HepG2 (cell line): ENCODE results near the gene NFE2L1. TPM values are rescaled to one million over a fixed set of nuclear protein-coding genes. Genes with fewer than 3 reads are reported as not detected.

Source experiments
- ATAC-seq: fragments of 200-7000 bp; cut with Tn5 transposase; 3 replicates; pipeline ENCODE4 v1.9.1; 2020; ENCODE audit warnings: mild to moderate bottlenecking, moderate library complexity
- BruUV-seq: library from RNA; stranded (reverse); fragments of 400-500 nt; replicated peaks from 2 replicates; lab custom pipeline; 2021; lab: Mats Ljungman, UMichigan
- CTCF ChIA-PET: fragments of 300-600 bp; formaldehyde crosslinking; extraction: SDS; loops from one replicate; lab custom pipeline; 2021; ENCODE audit warnings: low total read pairs, inconsistent platforms, low intra/inter-chr PET ratio; lab: Yijun Ruan, JAX
- POLR2A ChIA-PET: fragments of 350-600 bp; sonication (Branson Sonifier 250); formaldehyde crosslinking; loops from one replicate; lab custom pipeline; 2020; ENCODE audit warnings: antibody characterized with exemption, inconsistent platforms; lab: Yijun Ruan, JAX
- DNase-seq: peaks from one replicate; pipeline ENCODE4 v3.0.0-alpha.2; 2015; ENCODE audit warnings: low spot score
- FAIRE-seq: peaks from 3 replicates; lab custom pipeline; 2011; peaks lifted over from hg19 to GRCh38; lab: Jason Lieb, UNC
- H2AFZ ChIP-seq: one replicate; pipeline ENCODE4 v1.6.1; 2011; ENCODE audit warnings: low read length, inconsistent platforms
- H3K27ac ChIP-seq: fragments of 300-600 bp; 3 replicates; pipeline ENCODE4 v1.8.0; 2011; ENCODE audit warnings: mixed run types, mild to moderate bottlenecking, mixed read lengths, low read length, inconsistent platforms; ENCODE audit not compliant: insufficient read depth; ENCODE audit errors: extremely low read length
- H3K27me3 ChIP-seq, 2 experiments: fragments of 200-600 bp in 1 of 2; 2 replicates in 1 of 2; 3 replicates in 1 of 2; pipeline versions ENCODE4 v1.6.0 to v1.8.0; 2011; ENCODE audit warnings: low read length in 2 of 2, mild to moderate bottlenecking in 2 of 2, moderate library complexity in 2 of 2, inconsistent platforms in 1 of 2; ENCODE audit not compliant: insufficient read depth in 2 of 2, control insufficient read depth in 1 of 2
- H3K36me3 ChIP-seq, 2 experiments: fragments of 200-600 bp in 1 of 2; replicated peaks in 1 of 2; 2 replicates in 1 of 2; 3 replicates in 1 of 2; pipeline versions ENCODE4 v1.5.1 to v1.8.0; 2011; ENCODE audit warnings: low read length in 2 of 2, inconsistent platforms in 1 of 2; ENCODE audit not compliant: insufficient read depth in 2 of 2, control insufficient read depth in 1 of 2
- H3K4me1 ChIP-seq: 2 replicates; pipeline ENCODE4 v1.5.1; 2012; ENCODE audit warnings: low read length, inconsistent platforms; ENCODE audit not compliant: insufficient read depth
- H3K4me2 ChIP-seq: 2 replicates; pipeline ENCODE4 v1.6.0; 2011; ENCODE audit warnings: low read depth, low read length, inconsistent platforms
- H3K4me3 ChIP-seq, 3 experiments: fragments of 200-600 bp in 1 of 3; sonication (generic), shearing (Covaris generic) in 1 of 3; replicated peaks in 1 of 3; 2 replicates each; pipeline ENCODE4 v1.5.1; 2011 to 2016; ENCODE audit warnings: low read length in 3 of 3, inconsistent platforms in 2 of 3, low read depth in 2 of 3, mild to moderate bottlenecking in 2 of 3, control low read depth in 1 of 3, mixed read lengths in 1 of 3; ENCODE audit not compliant: insufficient read depth in 1 of 3
- H3K79me2 ChIP-seq: one replicate; pipeline ENCODE4 v1.6.1; 2011; ENCODE audit warnings: low read length, inconsistent platforms; ENCODE audit not compliant: insufficient read depth
- H3K9ac ChIP-seq: 2 replicates; pipeline ENCODE4 v1.6.0; 2011; ENCODE audit warnings: mild to moderate bottlenecking, low read depth, low read length, inconsistent platforms; ENCODE audit not compliant: insufficient read depth
- H3K9me3 ChIP-seq: 2 replicates; pipeline ENCODE4 v1.5.1; 2012; ENCODE audit warnings: mild to moderate bottlenecking, low read length
- H4K20me1 ChIP-seq: 2 replicates; pipeline ENCODE4 v1.6.0; 2011; ENCODE audit warnings: inconsistent platforms, mild to moderate bottlenecking, low read length, moderate library complexity; ENCODE audit not compliant: insufficient read depth
- ARID2 ChIP-seq: sonication (generic); formaldehyde crosslinking; IDR thresholded peaks from 2 replicates; pipeline ENCODE4 v1.8.1; 2022; ENCODE audit warnings: mild to moderate bottlenecking, missing genetic modification reagents, borderline replicate concordance
- ATF7 ChIP-seq, 2 experiments: fragments of 450-650 bp in 1 of 2; sonication (generic) in 1 of 2; formaldehyde crosslinking in 1 of 2; IDR thresholded peaks; 2 replicates each; pipeline versions ENCODE4 v1.4.0 to v1.6.1; 2016 to 2020; ENCODE audit warnings: antibody characterized with exemption in 1 of 2, mild to moderate bottlenecking in 1 of 2, missing genetic modification reagents in 1 of 2
- HDAC6 ChIP-seq: fragments of 200-600 bp; sonication (generic); IDR thresholded peaks from 2 replicates; pipeline ENCODE4 v1.7.0; 2017; ENCODE audit warnings: mild to moderate bottlenecking, antibody characterized with exemption, low read length, low read depth
- MBD4 ChIP-seq: IDR thresholded peaks from 2 replicates; pipeline ENCODE4 v1.6.1; 2012; ENCODE audit warnings: low read length, inconsistent platforms, borderline replicate concordance
- MED1 ChIP-seq: sonication (generic); formaldehyde crosslinking; IDR thresholded peaks from 2 replicates; pipeline ENCODE4 v1.4.0; 2020; ENCODE audit warnings: missing genetic modification reagents
- NCOR1 ChIP-seq: fragments of 200-600 bp; sonication (generic); IDR thresholded peaks from 2 replicates; pipeline ENCODE4 v1.7.0; 2017; ENCODE audit warnings: antibody characterized with exemption, low read length, borderline replicate concordance
- RBFOX2 ChIP-seq: fragments of 200-400 bp; formaldehyde crosslinking; IDR thresholded peaks from 2 replicates; pipeline ENCODE4 v1.6.1; 2017; ENCODE audit warnings: low read depth, mild to moderate bottlenecking, low read length
- ZFY ChIP-seq: sonication (generic); formaldehyde crosslinking; IDR thresholded peaks from 2 replicates; pipeline ENCODE4 v1.4.0; 2020; ENCODE audit warnings: missing genetic modification reagents
- ZNF207 ChIP-seq: fragments of 450-650 bp; IDR thresholded peaks from 2 replicates; pipeline ENCODE4 v1.6.1; 2016; ENCODE audit warnings: antibody characterized with exemption, borderline replicate concordance
- ZNF703 ChIP-seq: sonication (generic); formaldehyde crosslinking; IDR thresholded peaks from 2 replicates; pipeline ENCODE4 v1.5.1; 2020; ENCODE audit warnings: missing genetic modification reagents, mild to moderate bottlenecking, moderate library complexity, borderline replicate concordance
- ZNF883 ChIP-seq: sonication (generic); formaldehyde crosslinking; IDR thresholded peaks from 2 replicates; pipeline ENCODE4 v1.5.1; 2020; ENCODE audit warnings: mild to moderate bottlenecking, missing genetic modification reagents; ENCODE audit errors: not compliant biosample characterization
- WGBS: methylation state at CpG from one replicate; pipeline ENCODE4 v1.1.6; 2017; ENCODE audit warnings: low lambda C conversion rate; 5-methylcytosine and 5-hydroxymethylcytosine counted together
- in situ Hi-C: cut with HindIII; loops from 2 replicates; pipeline ENCODE4 v1.10.0; 2017; ENCODE audit warnings: low pct_unique_long_range_greater_than_20kb; ENCODE audit not compliant: extremely low pct_ligation_motif_present
- intact Hi-C: fragments of 100-400 bp; cut with micrococcal nuclease; formaldehyde crosslinking; loops from one replicate; pipeline ENCODE4 v1.10.0; 2022; ENCODE audit not compliant: unreplicated experiment
- polyA plus RNA-seq, 8 experiments: library from polyadenylated mRNA; depleted of rRNA in 3 of 8; stranded (reverse) in 7 of 8; unstranded in 1 of 8; fragments of >200 nt; fragmentation: Illumina TruSeq in 4 of 8; extraction: Trizol in 4 of 8; gene quantifications; 2 replicates each; pipeline versions ENCODE4 v1.2.1 to v1.2.3, GENCODE V29; 2011 to 2016; ENCODE audit warnings: low read depth in 4 of 8, missing spikeins in 1 of 8, mixed read lengths in 1 of 8; ENCODE audit not compliant: insufficient read depth in 1 of 8
- total RNA-seq, 5 experiments: library from RNA; depleted of rRNA; stranded (reverse); fragments of >200 nt; fragmentation: Illumina TruSeq; extraction: Trizol; gene quantifications; 2 replicates each; pipeline ENCODE4 v1.2.3, GENCODE V29; 2016; ENCODE audit warnings: low read depth in 1 of 5
- TF ChIP-seq, protein P1 (sequence below): sonication (generic); formaldehyde crosslinking; IDR thresholded peaks from 2 replicates; pipeline ENCODE4 v1.5.1; 2020; ENCODE audit warnings: missing genetic modification reagents, mild to moderate bottlenecking, borderline replicate concordance
- TF ChIP-seq, protein P2 (sequence below): sonication (generic); formaldehyde crosslinking; IDR thresholded peaks from 2 replicates; pipeline ENCODE4 v1.8.1; 2023; ENCODE audit warnings: missing genetic modification reagents, inconsistent platforms, borderline replicate concordance

NFE2L1 gene
- total and polyA plus RNA-seq, 2 of the 13 experiments (the other 11 are each of a cell fraction or from before 2014, with no cell fraction given): 67.0 to 234 TPM

DNA sequence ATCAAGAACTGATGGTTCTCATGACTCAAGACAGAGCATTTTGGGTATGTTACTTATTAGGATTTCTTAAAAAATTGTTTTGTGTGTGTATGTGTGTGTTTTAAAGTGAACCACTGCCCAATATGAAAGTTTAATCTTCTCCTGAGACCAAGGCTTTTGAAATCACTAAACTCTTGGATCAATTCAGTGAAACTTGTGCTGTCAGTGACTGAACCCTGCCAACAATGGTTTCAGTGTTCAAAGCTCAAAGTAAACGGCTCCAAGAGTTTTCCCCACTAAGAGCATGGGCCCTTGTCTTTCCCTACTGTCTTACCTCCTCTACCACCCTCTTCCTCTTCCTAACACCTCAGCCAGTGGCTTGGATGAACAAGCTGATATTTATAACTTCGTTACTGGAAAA lies 22.0 kb downstream of the NFE2L1 start:
- no peaks in the 10 kb centered on the region for H3K27me3 ChIP-seq
- no peak overlapping the region for H3K9ac ChIP-seq
- 30% methylated on average over 2 of the region's 2 CpGs for WGBS
- in situ Hi-C loops (loop anchor here (5.0 kb wide), 1 partner anchor 43 kb away; no protein-coding TSS in a partner anchor), intact Hi-C loops (no loop called here)
- FAIRE-seq (no peak), DNase-seq (no peak), ATAC-seq (no peak)
- BruUV-seq: no TSS peak
- no peaks in the 10 kb centered on the region for H3K79me2 ChIP-seq
- no peaks in the 10 kb centered on the region for H3K9me3 ChIP-seq
- H4K20me1 ChIP-seq: no peaks in the 10 kb centered on the region
- H3K4me2 ChIP-seq: no peak overlapping the region
- H3K27ac ChIP-seq: no peak overlapping the region
- POLR2A ChIA-PET: interaction anchor here (3.1 kb wide), 1 partner anchor 22 kb away, joined by 30 read pairs; the partner anchor contains the start of gene NFE2L1
- TF ChIP-seq MED1 (CRISPR knock-in tag) (no peak), ZFY (CRISPR knock-in tag) (no peak), ZNF883 (CRISPR knock-in tag) (no peak), ATF7 (IDR thresholded peaks at IDR 0.05) (no peak), ATF7 (CRISPR knock-in tag; IDR thresholded peaks at IDR 0.05) (no peak)
- TF ChIP-seq, protein P1, sequence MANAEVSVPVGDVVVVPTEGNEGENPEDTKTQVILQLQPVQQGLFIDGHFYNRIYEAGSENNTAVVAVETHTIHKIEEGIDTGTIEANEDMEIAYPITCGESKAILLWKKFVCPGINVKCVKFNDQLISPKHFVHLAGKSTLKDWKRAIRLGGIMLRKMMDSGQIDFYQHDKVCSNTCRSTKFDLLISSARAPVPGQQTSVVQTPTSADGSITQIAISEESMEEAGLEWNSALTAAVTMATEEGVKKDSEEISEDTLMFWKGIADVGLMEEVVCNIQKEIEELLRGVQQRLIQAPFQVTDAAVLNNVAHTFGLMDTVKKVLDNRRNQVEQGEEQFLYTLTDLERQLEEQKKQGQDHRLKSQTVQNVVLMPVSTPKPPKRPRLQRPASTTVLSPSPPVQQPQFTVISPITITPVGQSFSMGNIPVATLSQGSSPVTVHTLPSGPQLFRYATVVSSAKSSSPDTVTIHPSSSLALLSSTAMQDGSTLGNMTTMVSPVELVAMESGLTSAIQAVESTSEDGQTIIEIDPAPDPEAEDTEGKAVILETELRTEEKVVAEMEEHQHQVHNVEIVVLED: no peak
- H2AFZ ChIP-seq: no peak overlapping the region
- CTCF ChIA-PET: no interaction called here
- H3K4me1 ChIP-seq: peaks cover 35% of the 10 kb centered on the region
- no peak overlapping the region for H3K4me3 ChIP-seq
- H3K36me3 ChIP-seq: peaks cover 9 to 45% of the 10 kb centered on the region in 2 experiments

DNA sequence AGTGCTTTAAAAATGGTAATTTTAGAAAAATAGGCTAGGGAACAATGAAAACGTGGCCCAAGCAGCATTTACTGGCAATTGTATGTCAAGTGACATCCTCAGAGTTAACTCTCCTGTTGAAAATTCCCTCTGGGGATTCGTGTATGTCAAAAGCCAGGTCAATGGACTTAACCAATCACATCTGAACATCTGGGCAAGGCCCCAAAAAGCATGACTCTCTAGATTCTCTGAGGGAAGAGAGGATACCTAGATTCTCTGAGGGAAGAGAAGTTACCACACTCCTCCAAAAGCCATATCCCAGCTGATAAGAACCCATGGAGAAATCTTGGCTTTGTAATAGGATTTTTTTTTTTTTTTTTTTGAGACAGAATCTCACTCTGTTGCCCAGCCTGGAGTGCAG lies 23.5 kb downstream of the NFE2L1 start:
- POLR2A ChIA-PET: interaction anchor here (3.4 kb wide), 1 partner anchor 23 kb away, joined by 15 read pairs; the partner anchor contains the start of gene NFE2L1
- peaks cover 25% of the 10 kb centered on the region for H3K4me1 ChIP-seq
- H3K36me3 ChIP-seq: peaks cover 13 to 50% of the 10 kb centered on the region in 2 experiments
- TF ChIP-seq ARID2 (CRISPR knock-in tag) (no peak), HDAC6 (no peak), RBFOX2 (no peak), NCOR1 (no peak), ZNF207 (no peak), ZNF703 (CRISPR knock-in tag) (no peak), MBD4 (no peak)
- TF ChIP-seq, protein P2, sequence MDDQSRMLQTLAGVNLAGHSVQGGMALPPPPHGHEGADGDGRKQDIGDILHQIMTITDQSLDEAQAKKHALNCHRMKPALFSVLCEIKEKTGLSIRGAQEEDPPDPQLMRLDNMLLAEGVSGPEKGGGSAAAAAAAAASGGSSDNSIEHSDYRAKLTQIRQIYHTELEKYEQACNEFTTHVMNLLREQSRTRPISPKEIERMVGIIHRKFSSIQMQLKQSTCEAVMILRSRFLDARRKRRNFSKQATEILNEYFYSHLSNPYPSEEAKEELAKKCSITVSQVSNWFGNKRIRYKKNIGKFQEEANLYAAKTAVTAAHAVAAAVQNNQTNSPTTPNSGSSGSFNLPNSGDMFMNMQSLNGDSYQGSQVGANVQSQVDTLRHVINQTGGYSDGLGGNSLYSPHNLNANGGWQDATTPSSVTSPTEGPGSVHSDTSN: no peak
- H3K4me3 ChIP-seq: no peak overlapping the region
- H3K9me3 ChIP-seq: no peaks in the 10 kb centered on the region
- H3K27ac ChIP-seq: no peak overlapping the region
- no peaks in the 10 kb centered on the region for H3K79me2 ChIP-seq
- no peaks in the 10 kb centered on the region for H4K20me1 ChIP-seq
- H3K27me3 ChIP-seq: no peaks in the 10 kb centered on the region
- ATAC-seq: no peak
- BruUV-seq: no TSS peak
- no peak for DNase-seq
- FAIRE-seq: no peak
- H2AFZ ChIP-seq: no peak overlapping the region
- 90% methylated on average over 2 of the region's 2 CpGs for WGBS
- H3K4me2 ChIP-seq: no peak overlapping the region
- intact Hi-C loops (no loop called here), in situ Hi-C loops (loop anchor here (5.0 kb wide), 1 partner anchor 44 kb away; no protein-coding TSS in a partner anchor)
- CTCF ChIA-PET: interaction anchor here (5.4 kb wide), 1 partner anchor 45 kb away, joined by 127 read pairs; no protein-coding TSS in a partner anchor
- no peak overlapping the region for H3K9ac ChIP-seq
